Peyer's patch (tissue), 4 donors: ENCODE measurements around the gene FBXO31.

Experiments used
- CTCF ChIP-seq, 6 experiments: fragments of 450-650 bp in 4 of 6; fragments of 200-600 bp in 2 of 6; sonication (generic) in 1 of 6; IDR thresholded peaks; one replicate each; pipeline ENCODE4 v1.5.1; 2017 to 2019; ENCODE audit warnings: antibody characterized with exemption in 6 of 6, mild to moderate bottlenecking in 3 of 6, moderate library complexity in 1 of 6
- POLR2A ChIP-seq, 2 donors: fragments of 450-650 bp; IDR thresholded peaks; one replicate each; pipeline ENCODE4 v1.5.1; 2017; ENCODE audit warnings: antibody characterized with exemption in 2 of 2, mild to moderate bottlenecking in 2 of 2, moderate library complexity in 2 of 2

- TF ChIP-seq CTCF (IDR thresholded peaks at IDR 0.05) (no peak), POLR2A (IDR thresholded peaks at IDR 0.05) (no peak)
Measured at GRCh38 chr16:87352818-87353217, 30.8 kb downstream of the FBXO31 start.
